A673 (cell line): ENCODE data around the gene CELSR1. TPM values are rescaled to one million over a fixed set of nuclear protein-coding genes. Genes with fewer than 3 reads are reported as not detected.

Source experiments
- BruUV-seq: library from RNA; stranded (reverse); fragments of 400-500 nt; replicated peaks from 2 replicates; lab custom pipeline; 2021; lab: Mats Ljungman, UMichigan
- CTCF ChIA-PET: fragments of 300-600 bp; sonication (Branson Sonifier 250); formaldehyde crosslinking; loops from one replicate; lab custom pipeline; 2022; ENCODE audit warnings: antibody characterized with exemption; lab: Charles Lee
- POLR2A ChIA-PET: fragments of 300-600 bp; sonication (Branson Sonifier 250); formaldehyde crosslinking; loops from one replicate; lab custom pipeline; 2022; ENCODE audit warnings: antibody characterized with exemption; ENCODE audit not compliant: low non-redundant PET; lab: Charles Lee
- DNase-seq: peaks from one replicate; pipeline ENCODE4 v3.0.0-alpha.2; 2015; ENCODE audit warnings: low spot score
- H3K27ac ChIP-seq: fragments of 200-600 bp; sonication (generic); 2 replicates; pipeline ENCODE4 v1.5.1; 2016; ENCODE audit warnings: mixed run types, low read depth, mild to moderate bottlenecking, mixed read lengths, antibody characterized with exemption, low read length; ENCODE audit not compliant: poor library complexity, severe bottlenecking
- H3K27me3 ChIP-seq: fragments of 200-600 bp; sonication (generic); replicated peaks from 2 replicates; pipeline ENCODE4 v1.6.1; 2017; ENCODE audit warnings: mixed run types, low read depth, mild to moderate bottlenecking, mixed read lengths, antibody characterized with exemption, low read length; ENCODE audit not compliant: insufficient read depth, poor library complexity
- H3K36me3 ChIP-seq: fragments of 200-600 bp; sonication (generic); 2 replicates; pipeline ENCODE4 v1.6.1; 2016; ENCODE audit warnings: mixed run types, mild to moderate bottlenecking, mixed read lengths, antibody characterized with exemption, low read length; ENCODE audit not compliant: insufficient read depth, poor library complexity, severe bottlenecking
- H3K4me1 ChIP-seq: fragments of 200-600 bp; sonication (generic); 2 replicates; pipeline ENCODE4 v1.6.1; 2017; ENCODE audit warnings: mixed run types, mild to moderate bottlenecking, mixed read lengths, antibody characterized with exemption, low read length; ENCODE audit not compliant: insufficient read depth, poor library complexity, severe bottlenecking
- H3K4me3 ChIP-seq: fragments of 200-600 bp; sonication (generic); 2 replicates; pipeline ENCODE4 v1.5.1; 2016; ENCODE audit warnings: low read depth, mixed run types, mild to moderate bottlenecking, mixed read lengths, low read length; ENCODE audit not compliant: poor library complexity, severe bottlenecking
- H3K9me3 ChIP-seq: fragments of 200-600 bp; sonication (generic); 2 replicates; pipeline ENCODE4 v1.6.1; 2016; ENCODE audit warnings: mixed run types, low read depth, mild to moderate bottlenecking, mixed read lengths, antibody characterized with exemption, low read length; ENCODE audit not compliant: poor library complexity, severe bottlenecking
- EZH2 ChIP-seq: fragments of 200-600 bp; sonication (generic); IDR thresholded peaks from 2 replicates; pipeline ENCODE4 v1.6.1; 2017; ENCODE audit warnings: borderline replicate concordance, low read depth, mild to moderate bottlenecking, mixed read lengths, antibody characterized with exemption, low read length; ENCODE audit not compliant: poor library complexity, severe bottlenecking
- intact Hi-C: fragments of 100-400 bp; cut with micrococcal nuclease; formaldehyde crosslinking; loops from one replicate; pipeline ENCODE4 v1.10.0; 2022; ENCODE audit not compliant: unreplicated experiment
- total RNA-seq: library from RNA; stranded (reverse); gene quantifications from 2 replicates; pipeline ENCODE4 v1.2.3, GENCODE V29; 2021
- TF ChIP-seq, protein P1 (sequence below): fragments of 300-800, 200-600 bp; sonication (generic); conservative IDR thresholded peaks from 2 replicates; pipeline ENCODE4 v1.5.1; 2017; ENCODE audit warnings: low read depth, mild to moderate bottlenecking, antibody characterized with exemption, low read length, moderate library complexity, mixed read lengths

The CELSR1 gene
- total RNA-seq, 1 experiment from 2014 or later, result 2.3 TPM

DNA sequence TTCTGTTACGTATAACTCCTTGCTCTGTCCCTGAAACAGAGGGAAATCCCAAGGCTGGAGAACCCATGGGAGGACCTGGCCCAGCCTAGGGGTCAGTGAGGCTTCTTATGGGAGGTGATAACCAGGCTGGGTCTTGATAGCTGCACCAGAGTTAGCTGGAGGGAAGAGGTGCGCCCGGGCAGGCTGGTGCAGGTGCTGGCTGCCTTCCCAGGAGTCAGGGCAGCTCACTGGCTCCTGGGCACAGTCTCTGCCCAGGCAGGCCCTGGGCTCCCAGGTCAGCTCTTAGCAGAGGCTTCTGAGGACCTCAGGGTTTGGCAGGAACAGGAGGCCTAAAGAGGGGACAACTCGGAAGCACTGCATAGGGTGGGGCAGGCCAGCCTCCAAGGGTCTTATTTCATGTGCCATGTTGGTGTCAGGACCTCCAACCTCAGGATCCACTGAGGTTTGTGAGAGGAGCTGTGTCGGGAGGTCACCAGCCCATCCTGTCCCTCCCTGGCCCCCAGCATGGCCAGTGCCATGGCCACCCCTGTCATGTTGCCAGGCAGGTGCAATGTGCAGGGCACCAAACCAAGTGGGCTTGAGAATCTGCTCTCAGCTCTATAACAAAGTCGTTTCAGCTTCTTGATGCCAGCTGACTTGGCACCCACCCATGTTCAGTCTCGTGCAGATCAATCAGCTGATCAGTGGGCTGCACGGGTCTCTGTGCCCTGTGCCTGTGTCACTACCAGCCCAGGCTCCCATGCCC is 20.5 kb upstream of the CELSR1 start:
- ChIA-PET POLR2A (no interaction called here), CTCF (no interaction called here)
- peaks cover 6% of the 10 kb centered on the region for H3K9me3 ChIP-seq
- no peaks in the 10 kb centered on the region for H3K36me3 ChIP-seq
- BruUV-seq, result no TSS peak
- TF ChIP-seq, protein P1, sequence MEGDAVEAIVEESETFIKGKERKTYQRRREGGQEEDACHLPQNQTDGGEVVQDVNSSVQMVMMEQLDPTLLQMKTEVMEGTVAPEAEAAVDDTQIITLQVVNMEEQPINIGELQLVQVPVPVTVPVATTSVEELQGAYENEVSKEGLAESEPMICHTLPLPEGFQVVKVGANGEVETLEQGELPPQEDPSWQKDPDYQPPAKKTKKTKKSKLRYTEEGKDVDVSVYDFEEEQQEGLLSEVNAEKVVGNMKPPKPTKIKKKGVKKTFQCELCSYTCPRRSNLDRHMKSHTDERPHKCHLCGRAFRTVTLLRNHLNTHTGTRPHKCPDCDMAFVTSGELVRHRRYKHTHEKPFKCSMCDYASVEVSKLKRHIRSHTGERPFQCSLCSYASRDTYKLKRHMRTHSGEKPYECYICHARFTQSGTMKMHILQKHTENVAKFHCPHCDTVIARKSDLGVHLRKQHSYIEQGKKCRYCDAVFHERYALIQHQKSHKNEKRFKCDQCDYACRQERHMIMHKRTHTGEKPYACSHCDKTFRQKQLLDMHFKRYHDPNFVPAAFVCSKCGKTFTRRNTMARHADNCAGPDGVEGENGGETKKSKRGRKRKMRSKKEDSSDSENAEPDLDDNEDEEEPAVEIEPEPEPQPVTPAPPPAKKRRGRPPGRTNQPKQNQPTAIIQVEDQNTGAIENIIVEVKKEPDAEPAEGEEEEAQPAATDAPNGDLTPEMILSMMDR, result no peak
- no peak for TF ChIP-seq EZH2
- H3K27me3 ChIP-seq, result no peaks in the 10 kb centered on the region
- no peaks in the 10 kb centered on the region for H3K4me1 ChIP-seq
- H3K4me3 ChIP-seq, result no peak overlapping the region
- H3K27ac ChIP-seq, result no peak overlapping the region
- intact Hi-C loops, result no loop called here
- no peak for DNase-seq

DNA sequence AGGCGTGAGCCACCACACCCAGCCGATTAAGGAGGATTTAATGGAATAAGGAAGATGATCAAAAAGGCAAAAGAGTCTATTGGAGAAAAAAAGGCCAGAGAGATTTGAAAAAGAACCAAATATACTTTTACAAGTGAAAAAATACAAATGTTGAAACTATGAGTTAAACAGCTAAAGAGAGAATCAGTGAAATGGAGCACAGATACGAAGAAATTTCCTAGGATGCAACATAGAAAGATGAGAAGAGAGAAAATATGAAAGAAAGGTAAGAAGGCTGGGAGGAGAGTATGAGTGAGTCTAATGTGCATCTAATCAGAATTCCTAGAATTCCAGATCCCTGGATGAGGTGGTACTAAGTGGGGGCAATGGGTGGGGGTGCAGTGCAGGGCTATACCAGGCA is 19.4 kb upstream of the CELSR1 start:
- ChIA-PET CTCF (no interaction called here), POLR2A (no interaction called here)
- H3K9me3 ChIP-seq, result peaks cover 6% of the 10 kb centered on the region
- H3K27me3 ChIP-seq, result no peaks in the 10 kb centered on the region
- intact Hi-C loops, result no loop called here
- H3K4me3 ChIP-seq, result no peak overlapping the region
- TF ChIP-seq EZH2, result no peak
- TF ChIP-seq, protein P1, result no peak
- H3K27ac ChIP-seq, result no peak overlapping the region
- no peaks in the 10 kb centered on the region for H3K36me3 ChIP-seq
- H3K4me1 ChIP-seq, result no peaks in the 10 kb centered on the region
- DNase-seq, result no peak
- no TSS peak for BruUV-seq

DNA sequence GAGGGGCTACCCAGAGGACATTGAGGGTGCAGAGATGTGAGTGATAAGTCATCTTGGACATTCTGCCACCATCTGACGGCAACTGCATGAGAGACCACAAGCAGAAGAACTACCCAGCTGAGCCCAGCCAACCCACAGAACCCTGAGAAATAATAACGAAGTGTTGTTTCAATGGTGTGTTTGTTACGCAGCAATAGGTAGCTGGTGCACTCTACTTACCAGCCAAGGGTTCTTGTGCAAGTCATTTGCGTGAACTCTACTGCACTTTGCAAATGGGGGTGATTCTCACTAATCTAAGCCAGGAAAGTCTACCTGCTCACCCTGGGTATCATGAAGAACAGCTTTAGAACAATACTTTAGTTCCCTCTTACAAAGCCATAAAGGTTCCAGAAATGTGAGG is 15.8 kb upstream of the CELSR1 start:
- Histone ChIP-seq H3K4me3 (no peak overlapping the region), H3K36me3 (no peaks in the 10 kb centered on the region), H3K9me3 (peaks cover 6% of the 10 kb centered on the region), H3K27ac (no peak overlapping the region), H3K4me1 (no peaks in the 10 kb centered on the region), H3K27me3 (no peaks in the 10 kb centered on the region)
- POLR2A ChIA-PET, result no interaction called here
- intact Hi-C loops, result no loop called here
- no peak for TF ChIP-seq EZH2
- TF ChIP-seq, protein P1, result no peak
- DNase-seq, result no peak
- CTCF ChIA-PET, result no interaction called here
- BruUV-seq, result no TSS peak
